ENCODE measurements around the gene CABP7. TPM values are rescaled to one million over a fixed set of nuclear protein-coding genes. Genes with fewer than 3 reads are reported as not detected.

The CABP7 gene
- total and polyA plus RNA-seq, 11 donors = 0.03 to 0.11 TPM; not detected in 9

DNA sequence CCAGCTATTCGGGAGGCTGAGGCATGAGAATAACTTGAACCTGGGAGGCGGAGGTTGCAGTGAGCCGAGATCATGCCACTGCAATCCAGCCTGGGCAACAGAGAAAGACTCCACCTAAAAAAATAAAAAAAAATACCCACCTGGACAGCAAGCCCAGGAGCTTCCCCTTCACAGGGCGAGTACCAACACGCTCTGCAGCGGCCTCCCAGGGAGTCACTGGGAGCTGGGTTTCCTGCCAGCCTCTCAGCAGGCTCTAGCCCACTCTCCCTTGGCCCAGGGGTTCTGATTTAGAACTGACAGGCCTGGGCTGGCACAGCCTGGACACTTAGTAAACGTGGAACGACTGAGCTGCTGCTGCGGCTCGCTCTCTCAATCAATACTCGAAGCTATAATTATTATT is 2.0 kb upstream of the CABP7 start:
- WGBS, 4 donors = 86 to 93% (median 88%) methylated on average over 11 of the region's 11 CpGs
- Histone ChIP-seq H3K4me1 (peaks cover 0 to 16% (median 0%) of the 10 kb centered on the region in 12 donors), H3K4me3 (no peak overlapping the region), H3K27me3 (peaks cover 21 to 59% (median 39%) of the 10 kb centered on the region in 9 donors), H3K9me3 (no peaks in the 10 kb centered on the region), H3K27ac (no peak overlapping the region), H3K36me3 (no peaks in the 10 kb centered on the region)
- intact Hi-C loops (cut with DNase I) = no loop called here
- TF ChIP-seq, protein P1, sequence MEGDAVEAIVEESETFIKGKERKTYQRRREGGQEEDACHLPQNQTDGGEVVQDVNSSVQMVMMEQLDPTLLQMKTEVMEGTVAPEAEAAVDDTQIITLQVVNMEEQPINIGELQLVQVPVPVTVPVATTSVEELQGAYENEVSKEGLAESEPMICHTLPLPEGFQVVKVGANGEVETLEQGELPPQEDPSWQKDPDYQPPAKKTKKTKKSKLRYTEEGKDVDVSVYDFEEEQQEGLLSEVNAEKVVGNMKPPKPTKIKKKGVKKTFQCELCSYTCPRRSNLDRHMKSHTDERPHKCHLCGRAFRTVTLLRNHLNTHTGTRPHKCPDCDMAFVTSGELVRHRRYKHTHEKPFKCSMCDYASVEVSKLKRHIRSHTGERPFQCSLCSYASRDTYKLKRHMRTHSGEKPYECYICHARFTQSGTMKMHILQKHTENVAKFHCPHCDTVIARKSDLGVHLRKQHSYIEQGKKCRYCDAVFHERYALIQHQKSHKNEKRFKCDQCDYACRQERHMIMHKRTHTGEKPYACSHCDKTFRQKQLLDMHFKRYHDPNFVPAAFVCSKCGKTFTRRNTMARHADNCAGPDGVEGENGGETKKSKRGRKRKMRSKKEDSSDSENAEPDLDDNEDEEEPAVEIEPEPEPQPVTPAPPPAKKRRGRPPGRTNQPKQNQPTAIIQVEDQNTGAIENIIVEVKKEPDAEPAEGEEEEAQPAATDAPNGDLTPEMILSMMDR (IDR thresholded peaks at IDR 0.05) = no peak
- ATAC-seq (no peak), DNase-seq (no peak)

DNA sequence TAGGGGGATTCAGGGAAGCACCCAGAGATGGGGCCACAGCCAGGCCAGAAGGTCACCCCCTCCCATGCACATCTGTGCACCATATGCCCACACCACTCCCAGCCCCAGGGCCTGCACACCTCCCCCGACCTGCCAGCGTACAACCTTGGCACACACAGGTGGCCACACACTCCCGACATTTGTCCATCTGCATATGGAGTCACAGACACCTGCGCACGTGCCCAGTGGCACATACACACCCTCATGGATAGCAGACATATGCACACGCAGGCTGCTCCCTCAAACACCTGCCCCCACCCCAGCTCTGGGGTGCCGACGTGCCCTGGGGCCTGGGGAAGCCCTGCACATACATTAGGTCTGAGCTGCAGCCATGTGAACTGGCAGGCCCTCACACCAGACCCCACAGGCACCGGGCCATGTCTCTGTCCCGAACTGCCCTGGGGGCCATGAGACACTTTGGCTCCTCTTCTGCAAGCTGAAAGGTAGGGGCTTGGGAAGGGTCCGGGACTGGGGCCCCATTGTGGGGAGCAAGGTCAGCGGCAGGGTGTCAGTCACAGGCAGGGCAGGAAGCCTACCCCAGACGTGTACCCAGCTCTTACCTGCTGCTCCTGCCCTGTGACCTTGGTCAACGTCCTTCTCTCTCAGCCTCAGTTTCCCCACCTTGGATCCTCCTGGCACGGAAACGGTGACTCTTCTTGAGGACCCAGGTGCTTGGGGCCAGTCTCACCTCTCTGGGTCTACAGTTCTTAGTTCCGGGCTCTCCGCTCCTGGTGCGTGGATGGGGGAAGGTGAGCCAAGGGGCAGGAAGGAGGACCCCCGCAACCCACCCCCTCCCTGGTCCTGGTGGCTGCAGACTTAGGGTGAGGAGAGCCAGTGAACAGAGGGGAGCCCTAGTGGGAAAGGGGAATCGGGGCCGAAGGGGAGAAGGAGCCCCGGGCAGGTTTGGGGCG is 579 bp upstream of the CABP7 start:
- intact Hi-C loops (cut with DNase I) = no loop called here
- H3K9me3 ChIP-seq = no peaks in the 10 kb centered on the region
- H3K4me3 ChIP-seq = peak overlapping the region in 1 of 12 donors; percentile 29
- H3K4me1 ChIP-seq = peaks cover 0 to 16% (median 0%) of the 10 kb centered on the region in 12 donors
- H3K27ac ChIP-seq = no peak overlapping the region
- no peak for ATAC-seq
- 45 to 55% (median 48%) methylated on average over 20 to 24 of the region's 24 CpGs for WGBS, 4 donors
- H3K27me3 ChIP-seq = peaks cover 21 to 54% (median 39%) of the 10 kb centered on the region in 9 donors
- TF ChIP-seq, protein P1 (IDR thresholded peaks at IDR 0.05) = no peak
- no peak for TF ChIP-seq POLR2A (IDR thresholded peaks at IDR 0.05)
- DNase-seq = no peak
- H3K36me3 ChIP-seq = no peaks in the 10 kb centered on the region

DNA sequence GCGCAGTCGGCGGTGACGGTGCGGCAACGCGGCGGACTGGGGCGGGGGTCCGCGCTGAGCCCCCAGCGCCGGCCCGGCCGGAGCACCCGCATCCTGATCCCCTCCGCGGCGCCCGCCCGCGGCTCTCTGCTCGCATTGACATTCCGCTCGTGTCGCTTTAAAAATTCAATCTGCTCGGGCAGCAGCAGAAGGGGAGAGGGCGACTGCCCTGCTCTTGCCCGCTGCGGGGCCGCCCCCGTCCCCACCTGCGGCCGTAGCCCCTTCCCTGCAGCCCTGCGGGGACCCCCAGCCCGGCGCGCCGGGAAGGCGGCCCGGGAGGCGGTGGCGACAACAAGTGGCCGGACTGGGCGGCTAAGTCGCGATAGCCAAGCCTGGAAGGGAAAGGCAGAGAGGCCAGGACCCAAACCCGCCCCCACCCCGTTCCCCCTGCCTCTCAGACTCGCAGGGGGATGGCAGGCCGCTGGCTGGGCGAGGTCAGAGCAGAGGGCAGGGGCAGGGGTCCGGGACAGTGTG is 1.1 kb downstream of the CABP7 start:
- no peaks in the 10 kb centered on the region for H3K9me3 ChIP-seq

DNA sequence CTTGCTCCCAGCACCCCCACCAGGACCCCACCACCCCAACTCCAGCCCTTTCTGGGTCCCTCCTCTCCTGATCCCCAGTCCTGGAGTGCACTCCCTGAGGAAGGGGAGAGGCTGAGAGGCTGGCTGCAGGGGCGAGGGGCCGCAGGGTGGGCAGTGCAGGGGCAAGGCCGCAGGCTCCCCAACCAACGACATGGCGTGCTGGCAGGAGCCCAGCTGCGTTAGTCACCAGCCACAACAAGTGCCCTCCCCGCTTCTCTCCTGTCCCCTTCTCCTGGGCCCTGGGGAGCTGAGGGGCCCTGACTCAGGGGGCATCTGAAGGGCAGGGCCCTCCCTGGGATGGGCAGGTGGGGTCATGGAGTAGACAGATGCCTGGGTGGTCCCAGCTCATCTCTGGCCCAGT is 2.3 kb downstream of the CABP7 start:
- peaks cover 21 to 60% (median 39%) of the 10 kb centered on the region in 9 donors for H3K27me3 ChIP-seq
- intact Hi-C loops (cut with DNase I) = no loop called here

More for the DNA sequence above, 1.1 kb downstream of the CABP7 start:
- intact Hi-C loops (cut with DNase I) = no loop called here
- peak overlapping the region in 1 of 12 donors; percentile 23 for H3K4me3 ChIP-seq
- 1 to 6% (median 4%) methylated on average over 34 to 53 of the region's 53 CpGs for WGBS, 4 donors
- no peak for ATAC-seq
- peaks cover 21 to 60% (median 39%) of the 10 kb centered on the region in 9 donors for H3K27me3 ChIP-seq
- TF ChIP-seq POLR2A (IDR thresholded peaks at IDR 0.05) = no peak
- TF ChIP-seq, protein P1 (IDR thresholded peaks at IDR 0.05) = no peak
- peaks cover 0 to 16% (median 0%) of the 10 kb centered on the region in 12 donors for H3K4me1 ChIP-seq
- no peak for DNase-seq
- H3K36me3 ChIP-seq = no peaks in the 10 kb centered on the region
- no peak overlapping the region for H3K27ac ChIP-seq

More for the DNA sequence above, 2.3 kb downstream of the CABP7 start:
- DNase-seq = no peak
- no peak overlapping the region for H3K4me3 ChIP-seq
- 73 to 83% (median 77%) methylated on average over 1 to 7 of the region's 7 CpGs for whole genome bisulfite sequencing, 4 donors
- no peaks in the 10 kb centered on the region for H3K9me3 ChIP-seq
- no peak for ATAC-seq
- no peak for TF ChIP-seq POLR2A (IDR thresholded peaks at IDR 0.05)
- TF ChIP-seq, protein P1 (IDR thresholded peaks at IDR 0.05) = no peak
- no peaks in the 10 kb centered on the region for H3K36me3 ChIP-seq
- H3K27ac ChIP-seq = no peak overlapping the region
- H3K4me1 ChIP-seq = peaks cover 0 to 16% (median 0%) of the 10 kb centered on the region in 12 donors
